NK-92 (cell line): ENCODE data around the gene STK32C.
"Not testable (repeated sequence)": the region's sequence is repeated elsewhere in the genome, so short reads cannot be mapped to it uniquely, and the experiment has no call there.

ENCODE experiments used
- DNase-seq: peaks from one replicate; lab custom pipeline; 2025; ENCODE audit not compliant: unreplicated experiment; lab: John Stamatoyannopoulos, UW

Gene STK32C

GRCh38 chr10:132319853-132320653 lies 12.3 kb upstream of the STK32C start:
- DNase-seq: no peak

- DNase-seq: not testable (repeated sequence)
Measured at GRCh38 chr10:132317477-132317876, 9.7 kb upstream of the STK32C start.

- DNase-seq: no peak
Measured at GRCh38 chr10:132316133-132316532, 8.4 kb upstream of the STK32C start.

- DNase-seq: not testable (repeated sequence)
Measured at GRCh38 chr10:132314881-132315280, 7.1 kb upstream of the STK32C start.

- no peak for DNase-seq
Measured at GRCh38 chr10:132314336-132314735, 6.6 kb upstream of the STK32C start.

- no peak for DNase-seq
Measured at GRCh38 chr10:132313865-132314264, 6.1 kb upstream of the STK32C start.

- DNase-seq: no peak
Measured at GRCh38 chr10:132313305-132313704, 5.6 kb upstream of the STK32C start.

- no peak for DNase-seq
Measured at GRCh38 chr10:132311338-132311939, 3.7 kb upstream of the STK32C start.

- DNase-seq: no peak
Measured at GRCh38 chr10:132310701-132311337, 3.1 kb upstream of the STK32C start.

GRCh38 chr10:132309879-132310591 lies 2.3 kb upstream of the STK32C start:
- DNase-seq: no peak

GRCh38 chr10:132309471-132309865 lies 1.7 kb upstream of the STK32C start:
- no peak for DNase-seq

- no peak for DNase-seq
Measured at GRCh38 chr10:132308587-132309470, 1.1 kb upstream of the STK32C start.

- DNase-seq: no peak
Measured at GRCh38 chr10:132306864-132307751, 642 bp downstream of the STK32C start.

GRCh38 chr10:132306343-132306685 lies 1.4 kb downstream of the STK32C start:
- no peak for DNase-seq

GRCh38 chr10:132305654-132306342 lies 2.0 kb downstream of the STK32C start:
- no peak for DNase-seq

- no peak for DNase-seq
Measured at GRCh38 chr10:132304756-132305509, 2.8 kb downstream of the STK32C start.

GRCh38 chr10:132303361-132304115 lies 4.2 kb downstream of the STK32C start:
- DNase-seq: no peak
